Endometrial microvascular endothelial cells (primary cell): ENCODE data around the gene ADAMTS6. TPM values are rescaled to one million over a fixed set of nuclear protein-coding genes. Genes with fewer than 3 reads are reported as not detected.
"Not testable (repeated sequence)": the region's sequence is repeated elsewhere in the genome, so short reads cannot be mapped to it uniquely, and the experiment has no call there.

Experiments
- in situ Hi-C: cut with HindIII; loops from 2 replicates; pipeline ENCODE4 v1.10.0; 2017; ENCODE audit warnings: low sequenced_read_pairs, low pct_unique_long_range_greater_than_20kb; ENCODE audit errors: inconsistent ontology term
- total RNA-seq: library from RNA; depleted of rRNA; stranded (reverse); fragments of >200 nt; gene quantifications from one replicate; pipeline ENCODE4 v1.2.3, GENCODE V29; 2015; ENCODE audit errors: inconsistent ontology term

The ADAMTS6 gene
- total RNA-seq, 1 donor from 2014 or later = 26.0 TPM

DNA sequence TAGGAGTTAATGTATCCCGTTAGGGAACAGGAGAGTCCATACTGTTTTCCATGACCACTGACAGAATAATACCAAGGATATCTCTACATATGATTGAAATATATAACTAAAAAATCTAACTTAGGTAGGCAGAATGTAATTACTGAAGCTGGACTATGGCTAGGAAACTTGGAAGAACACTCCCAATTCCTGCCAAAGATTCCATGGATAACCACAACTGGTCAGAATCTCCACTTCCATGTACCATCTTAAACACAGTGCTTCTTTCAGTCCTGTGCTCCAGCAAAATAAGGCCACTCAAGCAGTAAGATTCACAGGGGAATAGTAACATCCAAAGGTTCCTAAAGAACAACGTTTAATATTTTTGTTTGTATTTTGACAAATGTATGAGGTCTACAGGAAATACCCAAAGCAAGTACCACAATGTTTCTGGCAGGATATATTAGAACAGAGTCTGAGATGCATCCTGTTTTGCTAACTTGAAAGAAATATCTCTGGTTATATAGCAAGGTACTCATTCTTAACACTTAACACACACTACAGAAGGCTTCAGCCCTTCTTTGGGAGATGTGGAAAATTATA lies 295.0 kb downstream of the ADAMTS6 start:
- in situ Hi-C loops = no loop called here

GRCh38 chr5:65185468-65185867 lies 296.3 kb downstream of the ADAMTS6 start:
- in situ Hi-C loops = no loop called here

- in situ Hi-C loops = no loop called here
Measured at GRCh38 chr5:65184780-65185179, 296.9 kb downstream of the ADAMTS6 start.

DNA sequence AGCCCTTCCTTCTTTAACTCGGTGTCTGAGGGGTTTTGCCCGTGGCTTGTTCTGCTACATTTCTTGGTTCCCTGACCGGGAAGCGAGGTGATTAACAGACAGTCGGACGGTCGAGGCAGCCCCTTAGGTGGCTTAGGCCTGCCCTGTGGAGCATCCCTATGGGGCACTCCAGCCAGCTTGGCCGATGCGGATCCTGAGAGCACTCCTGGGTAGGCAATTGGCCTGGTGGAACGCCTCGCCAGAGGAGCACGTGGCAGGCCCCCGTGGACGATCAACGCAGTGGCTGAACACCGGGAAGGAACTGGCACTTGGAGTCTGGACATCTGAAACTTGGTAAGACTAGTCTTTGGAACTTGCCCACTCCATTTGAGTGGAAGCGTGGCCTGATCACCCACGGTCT lies 307.5 kb downstream of the ADAMTS6 start:
- in situ Hi-C loops = not testable (repeated sequence)

- in situ Hi-C loops = no loop called here
Measured at GRCh38 chr5:65173130-65173525, 308.6 kb downstream of the ADAMTS6 start.

- in situ Hi-C loops = no loop called here
Measured at GRCh38 chr5:65172486-65173129, 309.1 kb downstream of the ADAMTS6 start.

DNA sequence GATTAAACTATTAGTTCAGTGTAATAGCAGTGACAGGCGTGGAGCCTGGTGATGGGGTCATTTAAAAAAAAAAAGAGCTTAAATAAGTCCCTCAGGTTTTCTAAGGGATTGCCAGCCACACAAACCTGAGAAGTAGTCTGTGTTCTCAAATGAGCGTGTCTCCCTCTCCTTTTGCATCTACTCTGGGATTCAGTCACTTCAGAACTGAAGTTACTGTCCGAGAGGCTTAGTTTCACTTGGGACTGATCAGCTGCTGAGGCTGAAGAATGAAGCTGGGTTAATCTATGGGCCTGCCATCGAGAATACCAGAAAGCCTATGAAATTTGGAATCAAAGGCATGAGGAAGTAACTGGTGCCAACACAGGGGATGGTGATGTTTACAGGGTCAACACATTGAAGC lies 310.1 kb downstream of the ADAMTS6 start:
- in situ Hi-C loops = no loop called here

DNA sequence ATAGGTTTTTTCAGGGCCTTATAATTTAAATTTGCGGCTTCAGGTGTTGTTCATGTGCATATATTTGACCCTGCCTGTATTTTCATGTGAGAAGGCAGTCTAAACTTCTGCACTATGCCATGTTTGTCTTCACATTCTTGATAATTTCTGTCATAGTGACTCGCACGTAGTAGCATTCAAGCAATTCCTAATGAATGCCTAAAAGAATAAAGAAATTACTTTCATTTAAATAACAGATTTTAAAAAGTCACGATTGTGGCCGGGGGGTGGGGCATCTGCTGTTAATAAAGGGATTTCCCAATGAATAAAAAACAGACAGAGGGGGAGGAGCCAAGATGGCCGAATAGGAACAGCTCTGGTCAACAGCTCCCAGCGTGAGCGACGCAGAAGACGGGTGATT lies 318.0 kb downstream of the ADAMTS6 start:
- in situ Hi-C loops = no loop called here

- in situ Hi-C loops = no loop called here
Measured at GRCh38 chr5:65161655-65162054, 320.1 kb downstream of the ADAMTS6 start.

GRCh38 chr5:65157906-65158603 lies 323.7 kb downstream of the ADAMTS6 start:
- in situ Hi-C loops = no loop called here

- in situ Hi-C loops = no loop called here
Measured at GRCh38 chr5:65156933-65157332, 324.8 kb downstream of the ADAMTS6 start.

- in situ Hi-C loops = no loop called here
Measured at GRCh38 chr5:65152131-65152530, 329.6 kb downstream of the ADAMTS6 start.

DNA sequence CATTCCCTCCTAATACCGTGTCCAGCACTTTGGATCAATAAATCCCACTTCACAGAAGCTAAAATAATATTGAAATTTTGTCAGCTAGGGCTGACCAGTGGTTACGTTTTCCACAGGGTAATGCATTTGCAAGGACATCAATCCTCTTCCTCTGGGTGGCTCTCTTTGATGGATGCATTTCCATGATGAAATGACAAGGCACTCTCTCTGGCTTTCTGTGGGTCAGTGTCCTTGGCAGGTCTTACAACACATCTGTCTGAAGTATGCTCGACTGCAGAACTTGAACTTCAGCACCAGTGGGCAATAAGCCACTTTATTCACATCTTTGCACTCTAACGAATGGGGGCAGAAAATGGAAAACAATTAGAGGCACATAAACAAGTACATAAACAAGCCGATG lies 330.1 kb downstream of the ADAMTS6 start:
- in situ Hi-C loops = no loop called here

DNA sequence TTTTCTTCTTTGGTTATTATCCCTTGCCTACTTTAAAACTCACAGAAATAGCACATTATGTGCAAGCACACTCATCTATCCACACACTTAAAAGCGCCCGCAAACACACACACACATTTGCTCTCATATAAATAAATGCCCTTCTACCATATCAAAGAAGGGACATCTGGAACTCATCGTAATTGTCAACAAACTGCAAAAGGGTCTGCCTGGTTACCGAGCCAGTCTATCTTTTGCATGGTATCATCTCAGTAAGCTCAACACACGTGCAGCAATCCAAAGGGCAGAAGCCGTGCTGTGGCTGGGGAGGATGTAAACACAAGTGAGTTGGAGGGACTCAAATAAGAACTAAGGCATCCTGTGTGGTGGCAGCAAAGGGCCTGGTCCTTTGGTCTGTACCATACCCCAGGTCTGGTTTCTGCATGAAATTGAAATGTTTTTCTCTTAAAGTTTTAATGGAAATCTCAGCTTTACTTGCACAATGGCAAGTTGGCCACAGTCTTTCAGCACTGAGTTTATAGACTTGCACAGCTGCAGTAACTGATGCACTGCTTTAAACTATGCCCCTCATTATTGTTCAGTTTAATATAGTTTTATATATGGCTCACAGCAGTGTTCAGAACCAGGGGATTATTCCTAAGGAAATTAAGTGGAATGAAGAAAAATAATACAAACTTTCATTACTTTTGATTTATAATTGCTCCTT lies 331.0 kb downstream of the ADAMTS6 start:
- in situ Hi-C loops = no loop called here

GRCh38 chr5:65149827-65150226 lies 331.9 kb downstream of the ADAMTS6 start:
- in situ Hi-C loops = no loop called here

- in situ Hi-C loops = no loop called here
Measured at GRCh38 chr5:65144136-65144871, 337.4 kb downstream of the ADAMTS6 start.

DNA sequence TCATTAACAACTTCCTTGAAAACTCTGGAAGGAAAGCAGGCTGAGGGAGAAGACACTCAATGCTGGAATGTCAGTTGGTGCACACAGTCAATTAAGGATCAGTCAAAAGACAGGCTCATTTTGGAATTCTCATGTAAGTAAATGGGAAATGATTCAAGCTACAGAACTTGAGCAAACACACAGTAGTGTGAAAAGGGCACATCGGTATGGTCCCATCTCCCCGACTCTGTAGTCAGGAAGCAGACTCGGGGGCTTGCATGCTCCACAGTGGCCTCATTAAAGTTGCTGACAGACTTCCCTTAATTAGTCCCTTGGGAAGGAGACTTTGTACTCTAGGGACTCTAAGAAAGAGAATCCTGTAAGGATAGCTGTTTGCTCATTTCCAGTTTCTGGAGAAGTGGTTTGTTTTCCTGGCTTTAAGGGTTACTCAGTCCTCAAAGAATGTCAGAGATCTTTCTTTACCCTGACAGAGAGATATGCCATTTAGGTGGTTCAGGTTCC lies 339.2 kb downstream of the ADAMTS6 start:
- in situ Hi-C loops = no loop called here

- in situ Hi-C loops = no loop called here
Measured at GRCh38 chr5:65142016-65142415, 339.7 kb downstream of the ADAMTS6 start.

DNA sequence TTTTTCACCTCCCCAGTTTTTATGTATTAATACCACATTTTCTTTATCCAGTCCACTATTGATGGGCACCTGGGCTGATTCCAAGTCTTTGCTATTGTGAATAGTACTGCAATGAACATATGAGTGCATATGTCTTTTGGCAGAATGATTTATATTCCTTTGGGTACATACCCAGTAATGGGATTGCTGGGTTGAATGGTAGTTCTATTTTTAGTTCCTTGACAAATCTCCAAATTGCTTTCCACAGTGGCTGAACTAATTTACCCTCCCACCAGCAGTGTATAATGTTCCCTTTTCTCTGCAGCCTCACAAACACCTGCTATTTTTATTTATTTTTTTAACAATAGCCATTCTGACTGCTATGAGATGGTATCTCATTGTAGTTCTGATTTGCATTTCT lies 340.2 kb downstream of the ADAMTS6 start:
- in situ Hi-C loops = no loop called here
